Measurements from ENCODE around the gene ADGRG4. TPM values are rescaled to one million over a fixed set of nuclear protein-coding genes. Genes with fewer than 3 reads are reported as not detected.

ADGRG4 gene
- total RNA-seq, 4 donors from 2014 or later: not detected

- no peaks in the 10 kb centered on the region for H3K9me3 ChIP-seq
- 51% methylated on average over 4 of the region's 4 CpGs for WGBS
- H3K4me3 ChIP-seq: no peak overlapping the region
- H3K27ac ChIP-seq: no peak overlapping the region
- no peak for DNase-seq (ENCODE audit: low spot score in 2 of 2)
- TF ChIP-seq EP300 (IDR thresholded peaks at IDR 0.05) (no peak), POLR2AphosphoS5 (IDR thresholded peaks at IDR 0.05) (no peak), POLR2A (IDR thresholded peaks at IDR 0.05) (no peak)
- TF ChIP-seq, protein P1, sequence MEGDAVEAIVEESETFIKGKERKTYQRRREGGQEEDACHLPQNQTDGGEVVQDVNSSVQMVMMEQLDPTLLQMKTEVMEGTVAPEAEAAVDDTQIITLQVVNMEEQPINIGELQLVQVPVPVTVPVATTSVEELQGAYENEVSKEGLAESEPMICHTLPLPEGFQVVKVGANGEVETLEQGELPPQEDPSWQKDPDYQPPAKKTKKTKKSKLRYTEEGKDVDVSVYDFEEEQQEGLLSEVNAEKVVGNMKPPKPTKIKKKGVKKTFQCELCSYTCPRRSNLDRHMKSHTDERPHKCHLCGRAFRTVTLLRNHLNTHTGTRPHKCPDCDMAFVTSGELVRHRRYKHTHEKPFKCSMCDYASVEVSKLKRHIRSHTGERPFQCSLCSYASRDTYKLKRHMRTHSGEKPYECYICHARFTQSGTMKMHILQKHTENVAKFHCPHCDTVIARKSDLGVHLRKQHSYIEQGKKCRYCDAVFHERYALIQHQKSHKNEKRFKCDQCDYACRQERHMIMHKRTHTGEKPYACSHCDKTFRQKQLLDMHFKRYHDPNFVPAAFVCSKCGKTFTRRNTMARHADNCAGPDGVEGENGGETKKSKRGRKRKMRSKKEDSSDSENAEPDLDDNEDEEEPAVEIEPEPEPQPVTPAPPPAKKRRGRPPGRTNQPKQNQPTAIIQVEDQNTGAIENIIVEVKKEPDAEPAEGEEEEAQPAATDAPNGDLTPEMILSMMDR (IDR thresholded peaks at IDR 0.05): no peak
- no peaks in the 10 kb centered on the region for H3K27me3 ChIP-seq
- H3K36me3 ChIP-seq: no peaks in the 10 kb centered on the region
- no peaks in the 10 kb centered on the region for H3K4me1 ChIP-seq
Measured at GRCh38 chrX:136354201-136354600, 53.4 kb downstream of the ADGRG4 start.

DNA sequence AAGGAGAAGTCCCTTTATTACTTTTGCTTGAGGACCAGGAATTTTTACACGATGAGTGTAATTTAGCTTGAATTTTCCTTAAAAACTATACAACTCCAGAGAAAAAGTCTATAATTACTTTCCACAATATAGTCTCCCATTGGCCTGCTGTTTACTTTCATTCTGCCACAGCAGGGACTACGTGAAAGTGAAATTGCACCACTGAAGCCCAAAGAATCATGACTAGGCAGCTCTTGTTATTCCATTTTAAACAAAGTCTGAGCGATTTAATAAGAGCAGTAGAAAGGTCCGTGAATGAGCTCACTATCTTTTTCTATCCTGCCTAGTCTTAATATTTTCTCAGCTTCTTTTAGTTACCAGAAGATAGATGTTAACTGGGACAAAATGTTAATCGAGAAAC is 68.6 kb downstream of the ADGRG4 start:
- Histone ChIP-seq H3K4me3 (no peak overlapping the region), H3K27me3 (no peaks in the 10 kb centered on the region), H3K27ac (no peak overlapping the region), H3K36me3 (no peaks in the 10 kb centered on the region), H3K4me1 (no peaks in the 10 kb centered on the region), H3K9me3 (no peaks in the 10 kb centered on the region)
- 71% methylated on average over 5 of the region's 5 CpGs for WGBS
- TF ChIP-seq, protein P1 (IDR thresholded peaks at IDR 0.05): no peak
- TF ChIP-seq POLR2AphosphoS5 (IDR thresholded peaks at IDR 0.05) (no peak), EP300 (IDR thresholded peaks at IDR 0.05) (no peak), POLR2A (IDR thresholded peaks at IDR 0.05) (no peak)
- no peak for DNase-seq (ENCODE audit: low spot score in 2 of 2)

- Histone ChIP-seq H3K27ac (no peak overlapping the region), H3K4me1 (no peaks in the 10 kb centered on the region), H3K27me3 (no peaks in the 10 kb centered on the region), H3K36me3 (no peaks in the 10 kb centered on the region), H3K4me3 (no peak overlapping the region), H3K9me3 (no peaks in the 10 kb centered on the region)
- no peak for DNase-seq (ENCODE audit: low spot score in 2 of 2)
- TF ChIP-seq, protein P1 (IDR thresholded peaks at IDR 0.05): no peak
- TF ChIP-seq POLR2AphosphoS5 (IDR thresholded peaks at IDR 0.05) (no peak), EP300 (IDR thresholded peaks at IDR 0.05) (no peak), POLR2A (IDR thresholded peaks at IDR 0.05) (no peak)
- 85% methylated on average over 5 of the region's 5 CpGs for WGBS
Measured at GRCh38 chrX:136376713-136377112, 76.0 kb downstream of the ADGRG4 start.

- Histone ChIP-seq H3K9me3 (no peaks in the 10 kb centered on the region), H3K36me3 (no peaks in the 10 kb centered on the region), H3K27me3 (no peaks in the 10 kb centered on the region), H3K4me1 (no peaks in the 10 kb centered on the region), H3K4me3 (no peak overlapping the region), H3K27ac (no peak overlapping the region)
- no peak for DNase-seq (ENCODE audit: low spot score in 2 of 2)
- TF ChIP-seq, protein P1 (IDR thresholded peaks at IDR 0.05): no peak
- no peak for TF ChIP-seq EP300 (IDR thresholded peaks at IDR 0.05)
- no peak for TF ChIP-seq POLR2A (IDR thresholded peaks at IDR 0.05)
- TF ChIP-seq POLR2AphosphoS5 (IDR thresholded peaks at IDR 0.05): no peak
- WGBS: 51% methylated on average over 1 of the region's 1 CpG
Measured at GRCh38 chrX:136380010-136380769, 79.4 kb downstream of the ADGRG4 start.

- H3K36me3 ChIP-seq: no peaks in the 10 kb centered on the region
- no peaks in the 10 kb centered on the region for H3K9me3 ChIP-seq
- no peak overlapping the region for H3K27ac ChIP-seq
- no peaks in the 10 kb centered on the region for H3K27me3 ChIP-seq
- TF ChIP-seq, protein P1 (IDR thresholded peaks at IDR 0.05): no peak
- no peak for TF ChIP-seq EP300 (IDR thresholded peaks at IDR 0.05)
- no peak for TF ChIP-seq POLR2AphosphoS5 (IDR thresholded peaks at IDR 0.05)
- no peak for TF ChIP-seq POLR2A (IDR thresholded peaks at IDR 0.05)
- WGBS: 45% methylated on average over 1 of the region's 1 CpG
- no peak overlapping the region for H3K4me3 ChIP-seq
- H3K4me1 ChIP-seq: no peaks in the 10 kb centered on the region
- DNase-seq (ENCODE audit: low spot score in 2 of 2): no peak
Measured at GRCh38 chrX:136386173-136386572, 85.4 kb downstream of the ADGRG4 start.

All from suprapubic skin (tissue), 4 donors.